HEK293 (cell line): ENCODE results near the gene PCNX4.

Experiments
- CTCF ChIA-PET: fragments of 350-600 bp; formaldehyde crosslinking; extraction: SDS; loops from one replicate; lab custom pipeline; 2021; ENCODE audit warnings: antibody characterized with exemption; lab: Yijun Ruan, JAX
- POLR2A ChIA-PET: fragments of 300-600 bp; formaldehyde crosslinking; extraction: SDS; loops from one replicate; lab custom pipeline; 2020; ENCODE audit warnings: antibody characterized with exemption, inconsistent platforms; lab: Yijun Ruan, JAX
- H3K27ac ChIP-seq: fragments of 200-500 bp; sonication (Bioruptor generic); 2 replicates; pipeline ENCODE4 v1.5.1; 2014; ENCODE audit warnings: low read depth, low read length, control low read depth, inconsistent platforms; ENCODE audit errors: extremely low read depth
- H3K36me3 ChIP-seq, 2 experiments: fragments of 200-500 bp in 1 of 2; sonication (Bioruptor generic) in 1 of 2; 1 replicate in 1 of 2; 2 replicates in 1 of 2; pipeline ENCODE4 v1.5.1; 2014 to 2017; ENCODE audit warnings: inconsistent platforms in 2 of 2, low read length in 2 of 2; ENCODE audit not compliant: control insufficient read depth in 2 of 2, insufficient read depth in 1 of 2
- H3K4me1 ChIP-seq: fragments of 200-500 bp; sonication (Bioruptor generic); 2 replicates; pipeline ENCODE4 v1.5.1; 2014; ENCODE audit warnings: mild to moderate bottlenecking, low read length, inconsistent platforms; ENCODE audit not compliant: control insufficient read depth, insufficient read depth
- H3K4me3 ChIP-seq: 2 replicates; pipeline ENCODE4 v1.5.1; 2011; ENCODE audit warnings: low read depth, mild to moderate bottlenecking, control low read depth, low read length, moderate library complexity
- H3K9me3 ChIP-seq: fragments of 200-500 bp; sonication (Bioruptor generic); 2 replicates; pipeline ENCODE4 v1.5.1; 2014; ENCODE audit warnings: low read depth, low read length, inconsistent platforms; ENCODE audit not compliant: control insufficient read depth, insufficient read depth
- HOXA7 ChIP-seq: sonication (generic); formaldehyde crosslinking; IDR thresholded peaks from 2 replicates; pipeline ENCODE4 v1.8.1; 2022; ENCODE audit warnings: missing genetic modification reagents, borderline replicate concordance
- IKZF3 ChIP-seq: fragments of 450-650 bp; IDR thresholded peaks from 2 replicates; pipeline ENCODE4 v1.5.0; 2018; ENCODE audit warnings: missing biosample characterization, mild to moderate bottlenecking, missing genetic modification characterization, moderate library complexity
- REPIN1 ChIP-seq: fragments of 450-650 bp; formaldehyde crosslinking; IDR thresholded peaks from 2 replicates; pipeline ENCODE4 v1.5.1; 2017; ENCODE audit warnings: missing biosample characterization, missing genetic modification characterization, low read depth
- SALL2 ChIP-seq: fragments of 450-650 bp; formaldehyde crosslinking; IDR thresholded peaks from 2 replicates; pipeline ENCODE4 v1.5.0; 2017; ENCODE audit warnings: missing biosample characterization, mild to moderate bottlenecking, missing genetic modification characterization, borderline replicate concordance
- TCF7L2 ChIP-seq: IDR thresholded peaks from 2 replicates; pipeline ENCODE4 v1.6.1; 2011; ENCODE audit warnings: low read depth, mild to moderate bottlenecking, inconsistent platforms, low read length, moderate library complexity, borderline replicate concordance
- YY2 ChIP-seq: fragments of 450-650 bp; formaldehyde crosslinking; IDR thresholded peaks from 2 replicates; pipeline ENCODE4 v1.5.1; 2016; ENCODE audit warnings: missing biosample characterization, missing genetic modification characterization
- ZBTB8A ChIP-seq: fragments of 450-650 bp; formaldehyde crosslinking; IDR thresholded peaks from 2 replicates; pipeline ENCODE4 v1.5.1; 2016; ENCODE audit warnings: missing biosample characterization, missing genetic modification characterization
- ZNF114 ChIP-seq: fragments of 450-650 bp; formaldehyde crosslinking; IDR thresholded peaks from 2 replicates; pipeline ENCODE4 v1.5.0; 2017; ENCODE audit warnings: missing biosample characterization, missing genetic modification characterization
- ZNF121 ChIP-seq: fragments of 450-650 bp; formaldehyde crosslinking; IDR thresholded peaks from 2 replicates; pipeline ENCODE4 v1.5.1; 2016; ENCODE audit warnings: missing biosample characterization, missing genetic modification characterization
- ZNF221 ChIP-seq: fragments of 450-650 bp; formaldehyde crosslinking; IDR thresholded peaks from 2 replicates; pipeline ENCODE4 v1.5.1; 2017; ENCODE audit warnings: missing biosample characterization, missing genetic modification characterization, borderline replicate concordance
- ZNF423 ChIP-seq: fragments of 450-650 bp; formaldehyde crosslinking; IDR thresholded peaks from 2 replicates; pipeline ENCODE4 v1.5.1; 2016; ENCODE audit warnings: missing biosample characterization, missing genetic modification characterization
- ZNF426 ChIP-seq: fragments of 450-650 bp; formaldehyde crosslinking; IDR thresholded peaks from 2 replicates; pipeline ENCODE4 v1.5.1; 2017; ENCODE audit warnings: missing biosample characterization, missing genetic modification characterization, mild to moderate bottlenecking, inconsistent platforms, moderate library complexity
- ZNF555 ChIP-seq: fragments of 450-650 bp; formaldehyde crosslinking; conservative IDR thresholded peaks from 2 replicates; pipeline ENCODE4 v1.5.1; 2017; ENCODE audit warnings: missing biosample characterization, mild to moderate bottlenecking, missing genetic modification characterization, inconsistent platforms
- ZNF624 ChIP-seq: fragments of 450-650 bp; formaldehyde crosslinking; IDR thresholded peaks from 2 replicates; pipeline ENCODE4 v1.5.1; 2017; ENCODE audit warnings: missing biosample characterization, missing genetic modification characterization
- ZNF654 ChIP-seq: fragments of 450-650 bp; formaldehyde crosslinking; IDR thresholded peaks from 2 replicates; pipeline ENCODE4 v1.5.1; 2016; ENCODE audit warnings: low read depth, missing biosample characterization, missing genetic modification characterization
- ZNF664 ChIP-seq: fragments of 450-650 bp; formaldehyde crosslinking; IDR thresholded peaks from 2 replicates; pipeline ENCODE4 v1.5.1; 2016; ENCODE audit warnings: missing biosample characterization, missing genetic modification characterization
- ZNF747 ChIP-seq: fragments of 450-650 bp; formaldehyde crosslinking; IDR thresholded peaks from 2 replicates; pipeline ENCODE4 v1.5.1; 2016; ENCODE audit warnings: missing biosample characterization, missing genetic modification characterization
- ZNF777 ChIP-seq: fragments of 450-650 bp; formaldehyde crosslinking; IDR thresholded peaks from 2 replicates; pipeline ENCODE4 v1.5.1; 2017; ENCODE audit warnings: missing biosample characterization, missing genetic modification characterization, borderline replicate concordance
- ZNF792 ChIP-seq: fragments of 450-650 bp; formaldehyde crosslinking; IDR thresholded peaks from 2 replicates; pipeline ENCODE4 v1.5.1; 2016; ENCODE audit warnings: missing biosample characterization, missing genetic modification characterization
- ZSCAN23 ChIP-seq: fragments of 450-650 bp; formaldehyde crosslinking; IDR thresholded peaks from 2 replicates; pipeline ENCODE4 v1.5.1; 2016; ENCODE audit warnings: missing biosample characterization, missing genetic modification characterization
- TF ChIP-seq, protein P1 (sequence below): fragments of 450-650 bp; formaldehyde crosslinking; IDR thresholded peaks from 2 replicates; pipeline ENCODE4 v1.5.1; 2016; ENCODE audit warnings: missing biosample characterization, missing genetic modification characterization
- TF ChIP-seq, protein P2 (sequence below): fragments of 450-650 bp; formaldehyde crosslinking; IDR thresholded peaks from 2 replicates; pipeline ENCODE4 v1.5.1; 2016; ENCODE audit warnings: missing biosample characterization, missing genetic modification characterization
- TF ChIP-seq, protein P3 (sequence below): fragments of 450-650 bp; formaldehyde crosslinking; IDR thresholded peaks from 2 replicates; pipeline ENCODE4 v1.5.1; 2016; ENCODE audit warnings: missing biosample characterization, missing genetic modification characterization
- TF ChIP-seq, protein P4 (sequence below): fragments of 450-650 bp; IDR thresholded peaks from 2 replicates; pipeline ENCODE4 v1.5.1; 2018; ENCODE audit warnings: missing biosample characterization, missing genetic modification characterization
- TF ChIP-seq, protein P5 (sequence below): fragments of 450-650 bp; formaldehyde crosslinking; optimal IDR thresholded peaks from 2 replicates; pipeline ENCODE3; 2016; ENCODE audit warnings: missing biosample characterization, mild to moderate bottlenecking, missing genetic modification characterization
- TF ChIP-seq, protein P6 (sequence below): fragments of 450-650 bp; formaldehyde crosslinking; IDR thresholded peaks from 2 replicates; pipeline ENCODE4 v1.5.1; 2016; ENCODE audit warnings: missing biosample characterization, missing genetic modification characterization

The PCNX4 gene

DNA sequence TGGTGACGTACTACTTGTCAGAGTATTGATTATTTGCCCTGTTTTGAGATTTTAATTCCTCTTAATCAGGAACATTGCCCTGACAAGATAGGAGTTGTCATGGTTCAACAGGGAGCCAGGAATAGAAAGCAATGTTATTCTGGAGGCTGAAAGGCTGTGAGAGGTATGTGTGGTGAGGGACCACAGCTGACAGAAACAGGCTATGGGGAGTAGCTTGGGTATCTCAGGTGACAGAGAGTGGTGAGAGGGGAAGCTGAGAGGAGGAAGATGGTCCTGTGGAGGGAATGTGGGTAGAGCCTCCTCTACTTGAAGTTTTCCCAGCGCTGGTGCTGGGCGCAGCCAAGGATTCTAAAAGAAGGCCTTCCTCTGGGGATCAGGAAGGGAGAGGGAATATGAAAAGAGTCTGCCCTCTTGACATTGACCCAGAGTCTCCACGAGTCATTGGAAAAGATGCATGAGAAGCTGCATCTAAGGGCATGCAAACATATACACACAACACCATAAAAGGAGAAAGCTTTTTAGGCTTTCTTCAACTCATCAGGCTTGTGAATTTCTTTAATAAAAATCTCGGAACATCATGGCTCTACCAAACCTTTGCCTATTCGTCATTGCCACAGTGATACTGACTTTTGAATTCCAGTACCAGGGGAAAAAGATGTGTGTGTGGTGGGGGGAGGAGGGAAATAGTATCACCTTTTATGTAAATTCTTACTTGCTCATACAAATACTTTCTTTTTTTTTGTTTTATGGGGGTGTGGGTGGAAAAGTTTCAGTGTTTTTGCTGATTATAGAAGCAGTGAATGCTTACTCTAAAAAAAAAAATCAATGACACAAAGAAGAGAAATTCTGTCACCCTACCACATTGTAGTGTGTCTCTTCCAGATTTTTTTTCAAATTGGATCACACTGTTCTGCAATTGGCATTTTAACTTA is 113.4 kb downstream of the PCNX4 start:
- ChIA-PET CTCF (no interaction called here), POLR2A (no interaction called here)
- Histone ChIP-seq H3K9me3 (no peaks in the 10 kb centered on the region), H3K27ac (no peak overlapping the region), H3K4me1 (no peaks in the 10 kb centered on the region), H3K36me3 (no peaks in the 10 kb centered on the region), H3K4me3 (no peak overlapping the region)
- no peak for TF ChIP-seq ZSCAN23 (tag by site-specific recombination)
- TF ChIP-seq ZNF624 (tag by site-specific recombination): no peak
- no peak for TF ChIP-seq ZNF654
- TF ChIP-seq HOXA7 (CRISPR knock-in tag): no peak
- no peak for TF ChIP-seq TCF7L2
- TF ChIP-seq, protein P1, sequence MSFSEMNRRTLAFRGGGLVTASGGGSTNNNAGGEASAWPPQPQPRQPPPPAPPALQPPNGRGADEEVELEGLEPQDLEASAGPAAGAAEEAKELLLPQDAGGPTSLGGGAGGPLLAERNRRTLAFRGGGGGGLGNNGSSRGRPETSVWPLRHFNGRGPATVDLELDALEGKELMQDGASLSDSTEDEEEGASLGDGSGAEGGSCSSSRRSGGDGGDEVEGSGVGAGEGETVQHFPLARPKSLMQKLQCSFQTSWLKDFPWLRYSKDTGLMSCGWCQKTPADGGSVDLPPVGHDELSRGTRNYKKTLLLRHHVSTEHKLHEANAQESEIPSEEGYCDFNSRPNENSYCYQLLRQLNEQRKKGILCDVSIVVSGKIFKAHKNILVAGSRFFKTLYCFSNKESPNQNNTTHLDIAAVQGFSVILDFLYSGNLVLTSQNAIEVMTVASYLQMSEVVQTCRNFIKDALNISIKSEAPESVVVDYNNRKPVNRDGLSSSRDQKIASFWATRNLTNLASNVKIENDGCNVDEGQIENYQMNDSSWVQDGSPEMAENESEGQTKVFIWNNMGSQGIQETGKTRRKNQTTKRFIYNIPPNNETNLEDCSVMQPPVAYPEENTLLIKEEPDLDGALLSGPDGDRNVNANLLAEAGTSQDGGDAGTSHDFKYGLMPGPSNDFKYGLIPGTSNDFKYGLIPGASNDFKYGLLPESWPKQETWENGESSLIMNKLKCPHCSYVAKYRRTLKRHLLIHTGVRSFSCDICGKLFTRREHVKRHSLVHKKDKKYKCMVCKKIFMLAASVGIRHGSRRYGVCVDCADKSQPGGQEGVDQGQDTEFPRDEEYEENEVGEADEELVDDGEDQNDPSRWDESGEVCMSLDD (tag by site-specific recombination): no peak
- TF ChIP-seq ZNF114 (tag by site-specific recombination): no peak
- no peak for TF ChIP-seq ZNF221 (tag by site-specific recombination)
- TF ChIP-seq ZNF777 (tag by site-specific recombination): no peak
- TF ChIP-seq ZNF423 (tag by site-specific recombination): no peak
- no peak for TF ChIP-seq ZBTB8A
- TF ChIP-seq, protein P2, sequence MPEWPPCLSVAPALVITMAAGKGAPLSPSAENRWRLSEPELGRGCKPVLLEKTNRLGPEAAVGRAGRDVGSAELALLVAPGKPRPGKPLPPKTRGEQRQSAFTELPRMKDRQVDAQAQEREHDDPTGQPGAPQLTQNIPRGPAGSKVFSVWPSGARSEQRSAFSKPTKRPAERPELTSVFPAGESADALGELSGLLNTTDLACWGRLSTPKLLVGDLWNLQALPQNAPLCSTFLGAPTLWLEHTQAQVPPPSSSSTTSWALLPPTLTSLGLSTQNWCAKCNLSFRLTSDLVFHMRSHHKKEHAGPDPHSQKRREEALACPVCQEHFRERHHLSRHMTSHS (tag by site-specific recombination): no peak
- TF ChIP-seq ZNF664 (tag by site-specific recombination): no peak
- TF ChIP-seq, protein P3, sequence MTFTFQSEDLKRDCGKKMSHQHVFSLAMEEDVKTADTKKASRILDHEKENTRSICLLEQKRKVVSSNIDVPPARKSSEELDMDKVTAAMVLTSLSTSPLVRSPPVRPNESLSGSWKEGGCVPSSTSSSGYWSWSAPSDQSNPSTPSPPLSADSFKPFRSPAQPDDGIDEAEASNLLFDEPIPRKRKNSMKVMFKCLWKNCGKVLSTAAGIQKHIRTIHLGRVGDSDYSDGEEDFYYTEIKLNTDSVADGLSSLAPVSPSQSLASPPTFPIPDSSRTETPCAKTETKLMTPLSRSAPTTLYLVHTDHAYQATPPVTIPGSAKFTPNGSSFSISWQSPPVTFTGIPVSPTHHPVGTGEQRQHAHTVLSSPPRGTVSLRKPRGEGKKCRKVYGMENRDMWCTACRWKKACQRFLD (tag by site-specific recombination): no peak
- TF ChIP-seq ZNF121 (tag by site-specific recombination): no peak

DNA sequence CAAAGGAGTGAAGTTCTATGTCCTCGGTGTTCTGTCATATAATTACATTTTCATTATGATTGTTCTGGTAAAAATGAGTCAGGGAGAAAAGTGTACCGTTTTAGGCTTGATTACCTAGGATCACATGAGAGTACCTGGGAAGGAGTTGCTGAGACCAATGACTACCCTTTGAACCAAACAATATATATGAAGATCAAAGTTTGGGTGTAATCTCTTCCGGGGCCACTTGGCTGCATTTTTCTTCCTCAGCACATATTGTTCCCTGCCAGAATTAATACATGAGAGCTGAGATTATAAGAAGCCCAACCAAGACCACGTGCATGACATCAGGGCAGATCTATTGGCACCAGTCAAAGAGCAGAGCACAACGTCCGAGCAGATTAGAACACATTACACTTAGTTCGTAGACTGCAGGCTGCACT is 114.5 kb downstream of the PCNX4 start:
- no peak for TF ChIP-seq YY2
- TF ChIP-seq, protein P4, sequence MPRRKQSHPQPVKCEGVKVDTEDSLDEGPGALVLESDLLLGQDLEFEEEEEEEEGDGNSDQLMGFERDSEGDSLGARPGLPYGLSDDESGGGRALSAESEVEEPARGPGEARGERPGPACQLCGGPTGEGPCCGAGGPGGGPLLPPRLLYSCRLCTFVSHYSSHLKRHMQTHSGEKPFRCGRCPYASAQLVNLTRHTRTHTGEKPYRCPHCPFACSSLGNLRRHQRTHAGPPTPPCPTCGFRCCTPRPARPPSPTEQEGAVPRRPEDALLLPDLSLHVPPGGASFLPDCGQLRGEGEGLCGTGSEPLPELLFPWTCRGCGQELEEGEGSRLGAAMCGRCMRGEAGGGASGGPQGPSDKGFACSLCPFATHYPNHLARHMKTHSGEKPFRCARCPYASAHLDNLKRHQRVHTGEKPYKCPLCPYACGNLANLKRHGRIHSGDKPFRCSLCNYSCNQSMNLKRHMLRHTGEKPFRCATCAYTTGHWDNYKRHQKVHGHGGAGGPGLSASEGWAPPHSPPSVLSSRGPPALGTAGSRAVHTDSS (tag by site-specific recombination): no peak
- TF ChIP-seq ZNF555 (tag by site-specific recombination): no peak
- no peak for TF ChIP-seq IKZF3
- no peak for TF ChIP-seq SALL2 (tag by site-specific recombination)
- TF ChIP-seq REPIN1 (tag by site-specific recombination): no peak
- TF ChIP-seq ZNF747 (tag by site-specific recombination): no peak
- no peak for TF ChIP-seq ZNF426 (tag by site-specific recombination)
- TF ChIP-seq, protein P5, sequence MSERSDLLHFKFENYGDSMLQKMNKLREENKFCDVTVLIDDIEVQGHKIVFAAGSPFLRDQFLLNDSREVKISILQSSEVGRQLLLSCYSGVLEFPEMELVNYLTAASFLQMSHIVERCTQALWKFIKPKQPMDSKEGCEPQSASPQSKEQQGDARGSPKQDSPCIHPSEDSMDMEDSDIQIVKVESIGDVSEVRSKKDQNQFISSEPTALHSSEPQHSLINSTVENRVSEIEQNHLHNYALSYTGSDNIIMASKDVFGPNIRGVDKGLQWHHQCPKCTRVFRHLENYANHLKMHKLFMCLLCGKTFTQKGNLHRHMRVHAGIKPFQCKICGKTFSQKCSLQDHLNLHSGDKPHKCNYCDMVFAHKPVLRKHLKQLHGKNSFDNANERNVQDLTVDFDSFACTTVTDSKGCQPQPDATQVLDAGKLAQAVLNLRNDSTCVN (tag by site-specific recombination): no peak
- no peak for TF ChIP-seq ZNF792 (tag by site-specific recombination)
- TF ChIP-seq, protein P6, sequence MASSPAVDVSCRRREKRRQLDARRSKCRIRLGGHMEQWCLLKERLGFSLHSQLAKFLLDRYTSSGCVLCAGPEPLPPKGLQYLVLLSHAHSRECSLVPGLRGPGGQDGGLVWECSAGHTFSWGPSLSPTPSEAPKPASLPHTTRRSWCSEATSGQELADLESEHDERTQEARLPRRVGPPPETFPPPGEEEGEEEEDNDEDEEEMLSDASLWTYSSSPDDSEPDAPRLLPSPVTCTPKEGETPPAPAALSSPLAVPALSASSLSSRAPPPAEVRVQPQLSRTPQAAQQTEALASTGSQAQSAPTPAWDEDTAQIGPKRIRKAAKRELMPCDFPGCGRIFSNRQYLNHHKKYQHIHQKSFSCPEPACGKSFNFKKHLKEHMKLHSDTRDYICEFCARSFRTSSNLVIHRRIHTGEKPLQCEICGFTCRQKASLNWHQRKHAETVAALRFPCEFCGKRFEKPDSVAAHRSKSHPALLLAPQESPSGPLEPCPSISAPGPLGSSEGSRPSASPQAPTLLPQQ: no peak
- TF ChIP-seq, all 188 proteins: peak for 0
- Histone ChIP-seq H3K4me1 (no peaks in the 10 kb centered on the region), H3K36me3 (no peaks in the 10 kb centered on the region), H3K4me3 (no peak overlapping the region), H3K9me3 (no peaks in the 10 kb centered on the region), H3K27ac (no peak overlapping the region)
- POLR2A ChIA-PET: no interaction called here
- CTCF ChIA-PET: no interaction called here
